ENCODE data around the gene TUBB2A.

DNA sequence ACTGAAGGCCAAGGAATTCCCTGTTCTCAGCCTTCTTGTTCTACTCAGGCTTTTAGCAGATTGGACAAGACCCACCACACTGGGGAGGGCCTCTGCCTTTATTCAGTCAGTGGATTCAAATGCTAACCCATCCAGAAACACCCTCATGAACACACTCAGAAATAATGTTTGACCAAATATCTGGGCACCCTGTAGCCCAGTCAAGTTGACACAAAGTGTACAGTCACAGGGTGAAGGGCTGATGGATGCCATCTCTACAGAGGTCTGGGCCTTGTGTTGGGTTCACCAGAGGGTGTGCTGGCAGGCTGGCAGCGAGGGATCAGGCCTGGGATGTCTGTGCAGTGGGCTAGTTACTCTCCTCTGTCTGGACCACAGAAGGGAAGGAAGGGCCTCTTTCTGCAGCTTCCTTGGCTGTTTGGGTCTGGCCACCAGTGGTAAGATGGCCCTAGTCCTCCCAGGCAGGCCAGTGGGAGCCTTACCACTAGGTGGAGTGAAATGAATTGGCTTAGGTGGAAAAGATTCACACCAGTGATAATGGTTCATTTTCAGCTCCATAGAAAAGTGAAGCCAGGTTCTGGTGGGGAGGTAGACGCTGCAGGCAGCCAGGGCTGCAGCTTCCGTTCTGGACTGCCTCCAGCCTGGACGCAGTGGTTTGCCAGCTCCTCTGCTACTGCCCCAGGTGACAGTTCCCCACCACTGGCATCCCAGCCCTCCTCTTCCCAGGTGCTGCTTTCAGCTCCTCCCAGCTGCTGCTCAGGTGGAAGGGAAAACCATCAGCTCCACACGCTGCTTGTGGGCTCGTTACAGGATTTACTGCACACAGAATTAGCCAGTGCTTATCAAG, 9.2 kb downstream of the TUBB2A start:
- TF ChIP-seq, protein P1, sequence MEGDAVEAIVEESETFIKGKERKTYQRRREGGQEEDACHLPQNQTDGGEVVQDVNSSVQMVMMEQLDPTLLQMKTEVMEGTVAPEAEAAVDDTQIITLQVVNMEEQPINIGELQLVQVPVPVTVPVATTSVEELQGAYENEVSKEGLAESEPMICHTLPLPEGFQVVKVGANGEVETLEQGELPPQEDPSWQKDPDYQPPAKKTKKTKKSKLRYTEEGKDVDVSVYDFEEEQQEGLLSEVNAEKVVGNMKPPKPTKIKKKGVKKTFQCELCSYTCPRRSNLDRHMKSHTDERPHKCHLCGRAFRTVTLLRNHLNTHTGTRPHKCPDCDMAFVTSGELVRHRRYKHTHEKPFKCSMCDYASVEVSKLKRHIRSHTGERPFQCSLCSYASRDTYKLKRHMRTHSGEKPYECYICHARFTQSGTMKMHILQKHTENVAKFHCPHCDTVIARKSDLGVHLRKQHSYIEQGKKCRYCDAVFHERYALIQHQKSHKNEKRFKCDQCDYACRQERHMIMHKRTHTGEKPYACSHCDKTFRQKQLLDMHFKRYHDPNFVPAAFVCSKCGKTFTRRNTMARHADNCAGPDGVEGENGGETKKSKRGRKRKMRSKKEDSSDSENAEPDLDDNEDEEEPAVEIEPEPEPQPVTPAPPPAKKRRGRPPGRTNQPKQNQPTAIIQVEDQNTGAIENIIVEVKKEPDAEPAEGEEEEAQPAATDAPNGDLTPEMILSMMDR (IDR thresholded peaks at IDR 0.05): no peak
- TF ChIP-seq EP300 (IDR thresholded peaks at IDR 0.05) (no peak), POLR2A (IDR thresholded peaks at IDR 0.05) (no peak)

Measured in tibial nerve (tissue), 4 donors.